NB4 (cell line): Measurements from ENCODE around the gene PARP2.

Experiments used
- MAX ChIP-seq: IDR thresholded peaks from 2 replicates; pipeline ENCODE4 v1.6.1; 2011; ENCODE audit warnings: low read depth, low read length
- MYC ChIP-seq: IDR thresholded peaks from 2 replicates; pipeline ENCODE4 v1.6.1; 2011; ENCODE audit warnings: low read depth, low read length
- POLR2A ChIP-seq: IDR thresholded peaks from 2 replicates; pipeline ENCODE4 v1.6.1; 2011; ENCODE audit warnings: mild to moderate bottlenecking; ENCODE audit not compliant: insufficient read length; ENCODE audit errors: extremely low read depth
- TF ChIP-seq, protein P1 (sequence below): IDR thresholded peaks from one replicate; pipeline ENCODE4 v1.5.1; 2012; ENCODE audit warnings: low read depth, low read length

DNA sequence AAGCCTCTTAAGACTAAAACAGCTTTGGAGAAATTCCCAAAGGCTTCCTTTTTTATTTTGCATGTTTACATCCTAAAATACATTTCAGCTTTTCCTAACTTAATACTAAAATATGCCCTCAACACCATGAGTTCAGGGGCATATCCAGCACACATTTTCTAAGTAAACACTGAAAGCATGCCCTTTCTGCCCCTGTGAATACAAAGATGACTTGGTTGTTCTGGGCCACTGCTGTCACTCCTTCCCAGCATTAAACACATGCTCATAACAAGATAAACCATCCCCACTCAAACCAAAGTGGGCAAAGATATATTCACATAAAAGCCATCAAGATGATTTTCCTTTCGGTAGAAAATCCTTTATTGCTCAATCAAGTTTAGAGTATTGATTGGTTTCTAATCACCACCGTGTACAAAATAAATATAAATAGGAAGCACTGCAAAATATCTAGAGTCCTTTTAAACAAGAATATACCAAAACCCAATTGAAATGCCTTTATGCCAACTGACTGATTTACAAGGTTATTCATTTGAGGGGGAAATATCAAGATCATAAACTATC is 12.3 kb upstream of the PARP2 start:
- TF ChIP-seq, protein P1, sequence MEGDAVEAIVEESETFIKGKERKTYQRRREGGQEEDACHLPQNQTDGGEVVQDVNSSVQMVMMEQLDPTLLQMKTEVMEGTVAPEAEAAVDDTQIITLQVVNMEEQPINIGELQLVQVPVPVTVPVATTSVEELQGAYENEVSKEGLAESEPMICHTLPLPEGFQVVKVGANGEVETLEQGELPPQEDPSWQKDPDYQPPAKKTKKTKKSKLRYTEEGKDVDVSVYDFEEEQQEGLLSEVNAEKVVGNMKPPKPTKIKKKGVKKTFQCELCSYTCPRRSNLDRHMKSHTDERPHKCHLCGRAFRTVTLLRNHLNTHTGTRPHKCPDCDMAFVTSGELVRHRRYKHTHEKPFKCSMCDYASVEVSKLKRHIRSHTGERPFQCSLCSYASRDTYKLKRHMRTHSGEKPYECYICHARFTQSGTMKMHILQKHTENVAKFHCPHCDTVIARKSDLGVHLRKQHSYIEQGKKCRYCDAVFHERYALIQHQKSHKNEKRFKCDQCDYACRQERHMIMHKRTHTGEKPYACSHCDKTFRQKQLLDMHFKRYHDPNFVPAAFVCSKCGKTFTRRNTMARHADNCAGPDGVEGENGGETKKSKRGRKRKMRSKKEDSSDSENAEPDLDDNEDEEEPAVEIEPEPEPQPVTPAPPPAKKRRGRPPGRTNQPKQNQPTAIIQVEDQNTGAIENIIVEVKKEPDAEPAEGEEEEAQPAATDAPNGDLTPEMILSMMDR = no peak
- TF ChIP-seq POLR2A (no peak), MAX (0 out of 2 replicates have a peak, but pooled peaks have one; percentile 15), MYC (no peak)
